Measurements from ENCODE around the gene ZGPAT. TPM values are rescaled to one million over a fixed set of nuclear protein-coding genes. Genes with fewer than 3 reads are reported as not detected.
A peak's percentile ranks its signal among the peaks of the same experiment; 100 is the strongest.
"Not testable (repeated sequence)": the region's sequence is repeated elsewhere in the genome, so short reads cannot be mapped to it uniquely, and the experiment has no call there.

The ZGPAT gene
- total RNA-seq: 10 to 100 TPM; 37.3 to 43.3 TPM

- H3K27me3 Mint-ChIP-seq: no peaks in the 10 kb centered on the region
- peak; percentile 88 for DNase-seq
- ChIA-PET CTCF (interaction anchor here (0.6 to 3.4 kb wide), 17 partner anchors 9 to 331 kb away, joined by 3 to 20 read pairs (median 5); partner anchors contain the start of genes LIME1, PTK6 and TPD52L2), POLR2A (interaction anchor here (0.6 to 1.2 kb wide), 3 partner anchors 15 to 68 kb away, joined by 3 to 4 read pairs (median 3); no protein-coding TSS in a partner anchor)
- H3K27ac Mint-ChIP-seq: peak within 1 kb of the TSS; percentile 87
- peak within 1 kb of the TSS; percentile 89 for H3K4me3 Mint-ChIP-seq
- H3K4me1 Mint-ChIP-seq: peaks cover 50% of the 10 kb centered on the region
- H3K9me3 Mint-ChIP-seq: peaks cover 4% of the 10 kb centered on the region
- H3K36me3 Mint-ChIP-seq (ENCODE audit: low read depth): peaks cover 64% of the 10 kb centered on the region
Measured at GRCh38 chr20:63707558-63708300, at the start of gene ZGPAT, which contains the start of gene ARFRP1. ZGPAT (plus strand) TSS chr20:63708039; CDS start chr20:63708581, 542 bp downstream. ARFRP1 (minus strand) TSS chr20:63707976; CDS start chr20:63707091, 885 bp downstream.

GRCh38 chr20:63658749-63659187 is 49.1 kb upstream of the ZGPAT start:
- POLR2A ChIA-PET: no interaction called here
- Mint-ChIP-seq H3K4me1 (peaks cover 40% of the 10 kb centered on the region), H3K27ac (peak overlapping the region; percentile 94), H3K4me3 (peak overlapping the region; percentile 92), H3K27me3 (no peaks in the 10 kb centered on the region), H3K9me3 (no peaks in the 10 kb centered on the region), H3K36me3 (ENCODE audit: low read depth) (peaks cover 6% of the 10 kb centered on the region)
- CTCF ChIA-PET: interaction anchor here (0.7 to 1.6 kb wide), 10 partner anchors 10 to 461 kb away, joined by 3 to 9 read pairs (median 3); partner anchors contain the start of gene PTK6
- peak; percentile 32 for DNase-seq

GRCh38 chr20:63659370-63659769 is 48.5 kb upstream of the ZGPAT start:
- no peaks in the 10 kb centered on the region for H3K27me3 Mint-ChIP-seq
- H3K36me3 Mint-ChIP-seq (ENCODE audit: low read depth): peaks cover 6% of the 10 kb centered on the region
- H3K27ac Mint-ChIP-seq: no peak overlapping the region
- CTCF ChIA-PET: interaction anchor here (1.6 kb wide), 1 partner anchor 9 kb away, joined by 6 read pairs; no protein-coding TSS in a partner anchor
- H3K9me3 Mint-ChIP-seq: no peaks in the 10 kb centered on the region
- peaks cover 34% of the 10 kb centered on the region for H3K4me1 Mint-ChIP-seq
- H3K4me3 Mint-ChIP-seq: peak overlapping the region; percentile 92
- no peak for DNase-seq
- POLR2A ChIA-PET: no interaction called here

GRCh38 chr20:63660174-63660573 is 47.7 kb upstream of the ZGPAT start:
- H3K36me3 Mint-ChIP-seq (ENCODE audit: low read depth); H3K27me3 Mint-ChIP-seq; DNase-seq; H3K27ac Mint-ChIP-seq; H3K9me3 Mint-ChIP-seq; POLR2A ChIA-PET: not testable (repeated sequence)
- CTCF ChIA-PET: interaction anchor here (1.5 kb wide), 1 partner anchor 16 kb away, joined by 3 read pairs; no protein-coding TSS in a partner anchor
- peak overlapping the region; percentile 92 for H3K4me3 Mint-ChIP-seq
- H3K4me1 Mint-ChIP-seq: peaks cover 29% of the 10 kb centered on the region

- H3K27ac Mint-ChIP-seq: no peak overlapping the region
- H3K4me1 Mint-ChIP-seq: peaks cover 29% of the 10 kb centered on the region
- ChIA-PET CTCF (interaction anchor here (1.5 to 1.7 kb wide), 2 partner anchors 14 to 17 kb away, joined by 3 to 4 read pairs; no protein-coding TSS in a partner anchor), POLR2A (no interaction called here)
- H3K9me3 Mint-ChIP-seq: no peaks in the 10 kb centered on the region
- H3K27me3 Mint-ChIP-seq: no peaks in the 10 kb centered on the region
- H3K4me3 Mint-ChIP-seq: no peak overlapping the region
- DNase-seq: no peak
- H3K36me3 Mint-ChIP-seq (ENCODE audit: low read depth): peaks cover 6% of the 10 kb centered on the region
Measured at GRCh38 chr20:63660622-63661021, 47.2 kb upstream of the ZGPAT start.

GRCh38 chr20:63661108-63661507 is 46.7 kb upstream of the ZGPAT start:
- Mint-ChIP-seq H3K4me1 (peaks cover 29% of the 10 kb centered on the region), H3K4me3 (no peak overlapping the region), H3K36me3 (ENCODE audit: low read depth) (peaks cover 6% of the 10 kb centered on the region), H3K27ac (no peak overlapping the region), H3K9me3 (no peaks in the 10 kb centered on the region), H3K27me3 (no peaks in the 10 kb centered on the region)
- ChIA-PET POLR2A (no interaction called here), CTCF (interaction anchor here (1.5 to 1.7 kb wide), 2 partner anchors 15 to 17 kb away, joined by 3 to 4 read pairs; no protein-coding TSS in a partner anchor)
- DNase-seq: no peak

- POLR2A ChIA-PET: no interaction called here
- Mint-ChIP-seq H3K4me1 (peaks cover 26% of the 10 kb centered on the region), H3K27me3 (no peaks in the 10 kb centered on the region), H3K4me3 (no peak overlapping the region), H3K9me3 (no peaks in the 10 kb centered on the region), H3K27ac (no peak overlapping the region), H3K36me3 (ENCODE audit: low read depth) (peaks cover 6% of the 10 kb centered on the region)
- no peak for DNase-seq
- CTCF ChIA-PET: interaction anchor here (0.8 to 1.7 kb wide), 2 partner anchors 16 to 49 kb away, joined by 3 to 4 read pairs; no protein-coding TSS in a partner anchor
Measured at GRCh38 chr20:63661959-63662812, 45.7 kb upstream of the ZGPAT start.

- H3K27ac Mint-ChIP-seq: no peak overlapping the region
- CTCF ChIA-PET: no interaction called here
- no peak overlapping the region for H3K4me3 Mint-ChIP-seq
- POLR2A ChIA-PET: no interaction called here
- H3K27me3 Mint-ChIP-seq: no peaks in the 10 kb centered on the region
- peaks cover 26% of the 10 kb centered on the region for H3K4me1 Mint-ChIP-seq
- DNase-seq: no peak
- no peaks in the 10 kb centered on the region for H3K9me3 Mint-ChIP-seq
- H3K36me3 Mint-ChIP-seq (ENCODE audit: low read depth): peaks cover 6% of the 10 kb centered on the region
Measured at GRCh38 chr20:63662813-63663189, 45.0 kb upstream of the ZGPAT start.

GRCh38 chr20:63663332-63664066 is 44.3 kb upstream of the ZGPAT start:
- no peaks in the 10 kb centered on the region for H3K9me3 Mint-ChIP-seq
- CTCF ChIA-PET: interaction anchor here (1.4 kb wide), 1 partner anchor 15 kb away, joined by 3 read pairs; no protein-coding TSS in a partner anchor
- POLR2A ChIA-PET: no interaction called here
- H3K27me3 Mint-ChIP-seq: no peaks in the 10 kb centered on the region
- no peak overlapping the region for H3K4me3 Mint-ChIP-seq
- peaks cover 20% of the 10 kb centered on the region for H3K4me1 Mint-ChIP-seq
- H3K27ac Mint-ChIP-seq: no peak overlapping the region
- no peak for DNase-seq
- peaks cover 11% of the 10 kb centered on the region for H3K36me3 Mint-ChIP-seq (ENCODE audit: low read depth)

GRCh38 chr20:63664143-63664851 is 43.5 kb upstream of the ZGPAT start:
- Mint-ChIP-seq H3K9me3 (no peaks in the 10 kb centered on the region), H3K27ac (no peak overlapping the region), H3K36me3 (ENCODE audit: low read depth) (peaks cover 16% of the 10 kb centered on the region), H3K4me1 (peaks cover 12% of the 10 kb centered on the region), H3K27me3 (no peaks in the 10 kb centered on the region), H3K4me3 (no peak overlapping the region)
- DNase-seq: no peak
- ChIA-PET POLR2A (no interaction called here), CTCF (interaction anchor here (1.4 kb wide), 1 partner anchor 15 kb away, joined by 3 read pairs; no protein-coding TSS in a partner anchor)

GRCh38 chr20:63664861-63665594 is 42.8 kb upstream of the ZGPAT start:
- Mint-ChIP-seq H3K27me3 (no peaks in the 10 kb centered on the region), H3K4me3 (no peak overlapping the region), H3K4me1 (peaks cover 5% of the 10 kb centered on the region), H3K36me3 (ENCODE audit: low read depth) (peaks cover 13% of the 10 kb centered on the region), H3K9me3 (no peaks in the 10 kb centered on the region), H3K27ac (no peak overlapping the region)
- DNase-seq: no peak
- POLR2A ChIA-PET: no interaction called here
- CTCF ChIA-PET: interaction anchor here (0.6 to 1.4 kb wide), 2 partner anchors 16 to 725 kb away, joined by 3 to 4 read pairs; no protein-coding TSS in a partner anchor

Data from activated CD4-positive, alpha-beta T cell treated with anti-CD3 and anti-CD28 coated beads, Interleukin-2, amount 10 ng/mL, durations not matched to agents 7 days and 5 days (primary cell).